Esophagus squamous epithelium (tissue), 5 donors: ENCODE results near the gene COG5. TPM values are rescaled to one million over a fixed set of nuclear protein-coding genes. Genes with fewer than 3 reads are reported as not detected.
A peak's percentile ranks its signal among the peaks of the same experiment; 100 is the strongest.

Experiments
- DNase-seq: peaks from one replicate; lab custom pipeline; 2025; lab: John Stamatoyannopoulos, UW
- H3K27ac ChIP-seq, 4 donors: fragments of 200-600 bp; sonication (generic); one replicate each; pipeline ENCODE4 v1.5.1; 2016 to 2019; ENCODE audit warnings: mild to moderate bottlenecking in 1 of 4
- H3K27me3 ChIP-seq, 4 donors: fragments of 200-600 bp; sonication (generic); 1 replicate in 3 of 4; 2 replicates in 1 of 4; pipeline versions ENCODE4 v1.5.1 to v1.6.0; 2017 to 2021; ENCODE audit warnings: antibody characterized with exemption in 1 of 4
- H3K36me3 ChIP-seq, 3 donors: fragments of 200-600 bp; sonication (generic); one replicate each; pipeline ENCODE4 v1.5.1; 2016 to 2019
- H3K4me1 ChIP-seq, 3 donors: fragments of 200-600 bp; sonication (generic); one replicate each; pipeline ENCODE4 v1.5.1; 2017 to 2019
- H3K4me3 ChIP-seq, 4 donors: fragments of 200-600 bp; sonication (generic); 1 replicate in 3 of 4; 2 replicates in 1 of 4; pipeline ENCODE4 v1.5.1; 2016 to 2019; ENCODE audit warnings: mild to moderate bottlenecking in 2 of 4, moderate library complexity in 1 of 4
- H3K9me3 ChIP-seq, 3 donors: fragments of 200-600 bp; sonication (generic); one replicate each; pipeline ENCODE4 v1.5.1; 2016 to 2019
- CTCF ChIP-seq, 6 experiments: fragments of 450-650 bp in 4 of 6; fragments of 200-600 bp in 2 of 6; sonication (generic) in 2 of 6; IDR thresholded peaks; one replicate each; pipeline ENCODE4 v1.5.1; 2016 to 2019; ENCODE audit warnings: antibody characterized with exemption in 6 of 6, mild to moderate bottlenecking in 4 of 6, moderate library complexity in 4 of 6
- POLR2A ChIP-seq, 4 donors: fragments of 450-650 bp; IDR thresholded peaks; one replicate each; pipeline ENCODE4 v1.6.1; 2017; ENCODE audit warnings: antibody characterized with exemption in 4 of 4, mild to moderate bottlenecking in 4 of 4, moderate library complexity in 3 of 4
- WGBS, 2 donors: methylation state at CpG; one replicate each; pipeline ENCODE4 v1.1.5; 2018; 5-methylcytosine and 5-hydroxymethylcytosine counted together
- intact Hi-C: fragments of 100-400 bp; cut with DNase I; formaldehyde crosslinking; loops from one replicate; pipeline ENCODE4 v1.15.0; 2022
- total RNA-seq, 4 donors: library from RNA; depleted of rRNA; stranded (reverse); fragments of >200 nt; gene quantifications; one replicate each; pipeline ENCODE4 v1.1.0, GENCODE V29; 2016
- donor health status: DM: yes; HTN: yes; CAD: no.

COG5 gene
- total RNA-seq, 4 donors from 2014 or later = 24.4 to 30.0 (median 27.2) TPM

DNA sequence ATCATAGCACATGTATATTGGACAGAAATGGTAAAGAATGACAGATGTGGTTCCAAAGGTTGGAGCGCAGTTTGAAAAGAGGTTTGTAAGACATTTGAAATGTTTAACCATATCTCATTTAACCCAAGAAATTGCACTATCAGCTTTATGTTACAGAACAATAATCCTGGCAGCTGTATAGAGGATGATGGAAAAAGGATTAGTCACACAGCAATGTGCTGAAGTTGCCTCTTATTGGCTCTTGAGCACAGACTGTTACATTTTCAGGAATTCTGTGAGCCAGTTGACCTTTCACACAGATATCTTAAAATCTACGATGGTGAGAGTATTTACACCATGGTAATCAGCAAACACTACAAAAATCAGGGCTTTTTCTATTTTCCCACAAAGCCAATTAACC, 3.9 kb downstream of the COG5 start:
- Histone ChIP-seq H3K4me1 (peaks cover 5 to 50% (median 28%) of the 10 kb centered on the region in 3 donors), H3K4me3 (no peak overlapping the region), H3K27ac (peak overlapping the region in 1 of 4 donors; percentile 3), H3K9me3 (no peaks in the 10 kb centered on the region), H3K27me3 (no peaks in the 10 kb centered on the region), H3K36me3 (peaks cover 0 to 29% (median 0%) of the 10 kb centered on the region in 3 donors)
- intact Hi-C loops = no loop called here
- WGBS, 2 donors = 46 to 57% methylated on average over 2 of the region's 2 CpGs
- DNase-seq = no peak
- TF ChIP-seq CTCF (IDR thresholded peaks at IDR 0.05) (no peak), POLR2A (IDR thresholded peaks at IDR 0.05) (no peak)

DNA sequence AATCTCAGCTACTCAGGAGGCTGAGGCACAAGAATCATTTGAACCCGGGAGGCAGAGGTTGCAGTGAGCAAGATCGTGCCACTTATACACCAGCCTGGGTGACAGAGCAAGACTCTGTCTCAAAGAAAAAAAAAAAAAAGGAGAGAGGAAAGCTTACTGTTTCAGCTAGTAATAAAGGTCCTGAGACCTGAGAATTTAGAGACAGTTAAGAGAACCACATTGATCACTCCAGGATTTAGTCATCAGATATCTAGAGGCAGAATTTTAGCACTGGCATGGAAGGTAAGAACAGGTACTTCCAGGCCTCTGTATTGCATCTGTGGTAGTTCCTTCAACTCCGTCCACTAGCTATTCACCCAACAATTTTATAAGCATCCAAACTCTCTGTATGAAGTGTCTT, 7.8 kb downstream of the COG5 start:
- no peak for TF ChIP-seq POLR2A (IDR thresholded peaks at IDR 0.05)
- TF ChIP-seq CTCF (IDR thresholded peaks at IDR 0.05) = no peak

DNA sequence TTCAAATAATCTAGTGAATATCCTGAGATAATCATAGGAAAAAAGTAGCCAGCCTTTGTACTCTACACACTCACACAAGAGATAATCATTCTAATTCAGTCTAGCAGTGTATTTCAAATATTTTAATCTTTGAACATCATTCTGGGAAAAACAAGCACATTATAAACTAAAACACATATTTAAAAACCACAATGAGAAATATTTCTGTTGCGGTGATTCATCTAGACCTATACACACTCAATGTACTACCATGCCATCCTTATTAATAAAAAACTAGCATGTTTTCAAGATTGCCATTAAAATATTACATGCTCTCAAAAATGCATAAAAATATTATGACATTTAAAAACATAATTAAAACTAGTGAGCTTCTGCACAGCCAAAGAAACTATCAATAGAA, 11.8 kb downstream of the COG5 start:
- Histone ChIP-seq H3K27ac (no peak overlapping the region), H3K4me3 (no peak overlapping the region), H3K36me3 (peaks cover 0 to 73% (median 0%) of the 10 kb centered on the region in 3 donors), H3K9me3 (no peaks in the 10 kb centered on the region), H3K27me3 (no peaks in the 10 kb centered on the region), H3K4me1 (no peaks in the 10 kb centered on the region)
- DNase-seq = no peak
- intact Hi-C loops = no loop called here
- 96 to 100% methylated on average over 1 of the region's 1 CpG for WGBS, 2 donors
- TF ChIP-seq CTCF (IDR thresholded peaks at IDR 0.05) (no peak), POLR2A (IDR thresholded peaks at IDR 0.05) (no peak)

More for the DNA sequence above, 7.8 kb downstream of the COG5 start:
- no peaks in the 10 kb centered on the region for H3K27me3 ChIP-seq
- H3K9me3 ChIP-seq = no peaks in the 10 kb centered on the region
- peaks cover 0 to 19% (median 1%) of the 10 kb centered on the region in 3 donors for H3K4me1 ChIP-seq
- H3K36me3 ChIP-seq = peaks cover 0 to 57% (median 0%) of the 10 kb centered on the region in 3 donors
- DNase-seq = no peak
- no peak overlapping the region for H3K4me3 ChIP-seq
- 92 to 97% methylated on average over 3 of the region's 3 CpGs for WGBS, 2 donors
- H3K27ac ChIP-seq = no peak overlapping the region
- intact Hi-C loops = no loop called here

DNA sequence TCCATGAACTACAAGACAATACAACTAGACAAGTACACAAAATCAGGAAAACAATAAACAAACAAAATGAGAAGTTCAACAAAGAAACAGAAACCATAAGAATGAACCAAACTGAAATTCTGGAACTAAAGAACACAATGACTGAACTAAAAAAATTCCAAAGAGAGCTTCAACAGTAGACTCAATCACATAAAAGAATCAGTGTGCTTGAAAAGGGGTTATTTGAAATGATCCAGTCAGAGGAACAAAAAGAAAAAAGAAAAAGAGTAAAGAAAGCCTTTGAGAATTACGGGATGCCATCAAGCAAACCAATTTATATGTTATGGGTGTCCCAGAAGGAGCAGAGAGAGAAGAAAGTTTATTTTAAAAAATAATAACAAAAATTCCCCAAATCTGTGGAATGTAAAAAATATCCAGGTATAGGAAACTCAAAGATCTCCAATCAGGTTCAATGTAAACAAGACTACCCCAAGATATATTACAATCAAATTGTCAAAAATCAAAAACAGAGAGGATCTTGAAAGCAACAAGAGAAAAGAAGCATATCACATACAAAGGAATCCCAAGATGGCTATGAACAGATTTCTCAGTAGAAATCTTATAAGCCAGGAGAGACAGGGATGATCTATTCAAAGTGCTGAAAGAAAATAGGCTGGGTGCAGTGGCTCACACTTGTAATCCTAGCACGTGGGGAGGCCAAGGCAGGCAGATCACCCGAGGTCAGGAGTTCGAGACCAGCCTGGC, 18.7 kb downstream of the COG5 start:
- H3K36me3 ChIP-seq = peaks cover 0 to 83% (median 0%) of the 10 kb centered on the region in 3 donors

More for the DNA sequence above, 18.7 kb downstream of the COG5 start:
- H3K27ac ChIP-seq = no peak overlapping the region
- H3K4me1 ChIP-seq = peaks cover 0 to 6% (median 0%) of the 10 kb centered on the region in 3 donors
- H3K27me3 ChIP-seq = no peaks in the 10 kb centered on the region
- H3K4me3 ChIP-seq = no peak overlapping the region
- H3K9me3 ChIP-seq = peaks cover 0 to 13% (median 8%) of the 10 kb centered on the region in 3 donors
- no peak for TF ChIP-seq POLR2A (IDR thresholded peaks at IDR 0.05)
- TF ChIP-seq CTCF (IDR thresholded peaks at IDR 0.05) = no peak
- 91 to 100% methylated on average over 4 of the region's 4 CpGs for WGBS, 2 donors
- intact Hi-C loops = no loop called here
- no peak for DNase-seq
